Astrocyte of the spinal cord (primary cell): ENCODE measurements around the gene ZNRF3.
A peak's percentile ranks its signal among the peaks of the same experiment; 100 is the strongest.

Experiments used
- DNase-seq: peaks from one replicate; pipeline ENCODE4 v3.0.0; 2011; ENCODE audit warnings: low read depth, low spot score
- H3K4me3 ChIP-seq: 2 replicates; pipeline ENCODE4 v1.5.1; 2011; ENCODE audit warnings: low read depth, mild to moderate bottlenecking, low read length, moderate library complexity
- CTCF ChIP-seq: IDR thresholded peaks from 2 replicates; pipeline ENCODE4 v1.5.1; 2012; ENCODE audit warnings: low read depth, mild to moderate bottlenecking, low read length, inconsistent platforms
- in situ Hi-C: cut with HindIII; loops from 2 replicates; pipeline ENCODE4 v1.10.0; 2017; ENCODE audit warnings: low sequenced_read_pairs

Gene ZNRF3

GRCh38 chr22:29022101-29022817 is 138.9 kb downstream of the ZNRF3 start:
- no peak for DNase-seq
- no peak overlapping the region for H3K4me3 ChIP-seq
- in situ Hi-C loops, result no loop called here
- no peak for TF ChIP-seq CTCF

GRCh38 chr22:29023172-29023796 is 139.9 kb downstream of the ZNRF3 start:
- in situ Hi-C loops, result no loop called here
- no peak overlapping the region for H3K4me3 ChIP-seq
- DNase-seq, result no peak
- no peak for TF ChIP-seq CTCF

DNA sequence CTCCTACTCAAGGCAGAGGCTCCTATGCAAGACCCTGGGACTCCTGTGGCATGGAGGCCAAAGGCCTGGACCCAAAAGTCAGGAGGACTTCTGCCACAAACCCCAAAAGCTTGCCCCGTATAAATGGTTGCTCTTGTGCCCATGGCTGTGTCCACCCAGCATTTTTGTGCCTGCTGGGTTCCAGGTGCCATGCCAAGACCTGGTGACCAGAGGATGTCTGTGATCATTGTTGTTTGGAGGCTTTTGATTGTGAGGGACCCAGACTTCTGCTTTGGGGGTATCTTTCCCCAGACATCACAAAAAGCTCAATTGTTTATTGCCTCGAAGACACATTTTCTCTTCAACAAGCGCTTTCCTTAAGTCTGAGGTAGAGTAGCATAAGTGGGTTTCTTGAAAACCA is 143.2 kb downstream of the ZNRF3 start:
- no peak for TF ChIP-seq CTCF
- in situ Hi-C loops, result no loop called here
- no peak for DNase-seq
- H3K4me3 ChIP-seq, result no peak overlapping the region

- TF ChIP-seq CTCF, result no peak
- DNase-seq, result no peak
- in situ Hi-C loops, result no loop called here
- H3K4me3 ChIP-seq, result no peak overlapping the region
Measured at GRCh38 chr22:29028468-29028867, 145.1 kb downstream of the ZNRF3 start.

- no peak for DNase-seq
- no peak for TF ChIP-seq CTCF
- H3K4me3 ChIP-seq, result no peak overlapping the region
- in situ Hi-C loops, result no loop called here
Measured at GRCh38 chr22:29029202-29030000, 146.0 kb downstream of the ZNRF3 start.

GRCh38 chr22:29030016-29030617 is 146.7 kb downstream of the ZNRF3 start:
- DNase-seq, result peak; percentile 76
- in situ Hi-C loops, result no loop called here
- peak overlapping the region; percentile 39 for H3K4me3 ChIP-seq
- TF ChIP-seq CTCF, result no peak
